GM12892 (cell line): ENCODE data around the gene AKAP17A.
A peak's percentile ranks its signal among the peaks of the same experiment; 100 is the strongest.
"Not testable (repeated sequence)": the region's sequence is repeated elsewhere in the genome, so short reads cannot be mapped to it uniquely, and the experiment has no call there.

Experiments
- DNase-seq: peaks from one replicate; pipeline ENCODE4 v3.0.0; 2011; ENCODE audit not compliant: insufficient read length
- FAIRE-seq: peaks from 2 replicates; lab custom pipeline; 2011; peaks lifted over from hg19 to GRCh38; lab: Jason Lieb, UNC
- POLR2A ChIP-seq: IDR thresholded peaks from 2 replicates; pipeline ENCODE4 v1.6.1; 2011; ENCODE audit warnings: low read depth, low read length, control low read depth
- POLR2AphosphoS5 ChIP-seq: IDR thresholded peaks from 2 replicates; pipeline ENCODE4 v1.6.1; 2011; ENCODE audit warnings: low read depth, low read length, control low read depth
- TAF1 ChIP-seq: IDR thresholded peaks from 2 replicates; pipeline ENCODE4 v1.6.1; 2011; ENCODE audit warnings: low read depth, mild to moderate bottlenecking, control low read depth, low read length, borderline replicate concordance

The AKAP17A gene

GRCh38 chrX:1561164-1561563 lies 30.2 kb upstream of the AKAP17A start:
- DNase-seq (no peak), FAIRE-seq (no peak)
- TF ChIP-seq POLR2A (no peak), POLR2AphosphoS5 (no peak), TAF1 (no peak)

GRCh38 chrX:1564077-1564476 lies 27.3 kb upstream of the AKAP17A start:
- DNase-seq, FAIRE-seq: not testable (repeated sequence)

DNA sequence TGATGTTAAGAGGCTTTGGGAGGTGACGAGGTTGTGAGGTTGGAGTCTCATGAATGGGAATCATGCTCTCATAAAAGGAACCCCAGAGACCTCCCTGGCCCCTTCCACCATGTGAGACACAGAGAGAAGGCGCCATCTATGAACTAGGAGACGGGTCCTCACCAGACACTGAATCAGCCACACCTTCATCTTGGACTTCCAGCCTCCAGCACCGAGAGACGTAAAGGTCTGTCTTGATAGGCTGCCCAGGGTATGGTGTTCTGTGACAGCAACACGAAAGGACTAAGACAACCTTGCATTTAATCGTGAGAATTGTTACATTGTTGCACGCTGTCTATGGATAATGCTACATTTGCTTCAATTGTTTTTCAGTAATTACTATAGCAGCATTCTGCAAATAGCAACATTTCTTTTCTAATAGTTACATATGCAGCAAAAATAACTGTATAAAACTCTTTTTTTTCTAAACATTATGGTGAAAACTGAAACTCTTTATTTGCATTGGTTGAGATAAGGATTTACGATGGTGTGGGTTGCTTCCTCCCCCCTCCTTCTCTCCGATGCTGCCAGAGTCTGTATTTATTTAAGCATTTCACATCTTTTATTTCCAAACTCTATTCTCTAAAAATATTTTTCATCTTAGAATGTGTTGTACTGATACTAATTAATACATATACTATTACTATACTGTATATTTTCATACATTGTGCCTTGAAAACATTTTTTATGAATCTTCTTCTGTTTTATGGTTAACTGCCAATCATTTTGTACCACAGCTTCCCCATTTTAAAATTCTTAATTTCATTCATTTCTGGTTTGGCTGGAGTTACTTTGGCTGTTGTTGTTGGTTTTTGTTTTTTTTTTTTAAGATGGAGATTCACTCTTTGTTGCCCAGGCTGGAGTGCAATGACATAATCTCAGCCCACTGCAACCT lies 26.4 kb upstream of the AKAP17A start:
- TF ChIP-seq POLR2AphosphoS5, result no peak
- no peak for TF ChIP-seq TAF1
- TF ChIP-seq POLR2A, result no peak
- FAIRE-seq (peak; percentile 89), DNase-seq (no peak)

DNA sequence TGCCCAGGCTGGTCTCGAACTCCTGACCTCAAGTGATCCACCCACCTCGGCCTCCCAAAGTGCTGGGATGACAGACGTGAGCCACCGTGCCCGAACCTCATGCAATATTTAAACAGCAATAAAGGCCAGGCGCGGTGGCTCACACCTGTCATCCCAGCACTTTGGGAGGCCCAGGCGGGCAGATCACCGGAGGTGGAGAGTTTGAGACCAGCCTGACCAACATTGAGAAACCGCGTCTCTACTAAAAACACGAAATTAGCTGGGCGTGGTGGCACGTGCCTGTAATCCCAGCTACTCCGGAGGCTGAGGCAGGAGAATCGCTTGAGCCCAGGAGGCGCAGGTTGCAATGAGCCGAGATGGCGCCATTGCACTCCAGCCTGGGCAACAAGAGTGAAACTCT lies 17.2 kb upstream of the AKAP17A start:
- FAIRE-seq, DNase-seq: not testable (repeated sequence)

DNA sequence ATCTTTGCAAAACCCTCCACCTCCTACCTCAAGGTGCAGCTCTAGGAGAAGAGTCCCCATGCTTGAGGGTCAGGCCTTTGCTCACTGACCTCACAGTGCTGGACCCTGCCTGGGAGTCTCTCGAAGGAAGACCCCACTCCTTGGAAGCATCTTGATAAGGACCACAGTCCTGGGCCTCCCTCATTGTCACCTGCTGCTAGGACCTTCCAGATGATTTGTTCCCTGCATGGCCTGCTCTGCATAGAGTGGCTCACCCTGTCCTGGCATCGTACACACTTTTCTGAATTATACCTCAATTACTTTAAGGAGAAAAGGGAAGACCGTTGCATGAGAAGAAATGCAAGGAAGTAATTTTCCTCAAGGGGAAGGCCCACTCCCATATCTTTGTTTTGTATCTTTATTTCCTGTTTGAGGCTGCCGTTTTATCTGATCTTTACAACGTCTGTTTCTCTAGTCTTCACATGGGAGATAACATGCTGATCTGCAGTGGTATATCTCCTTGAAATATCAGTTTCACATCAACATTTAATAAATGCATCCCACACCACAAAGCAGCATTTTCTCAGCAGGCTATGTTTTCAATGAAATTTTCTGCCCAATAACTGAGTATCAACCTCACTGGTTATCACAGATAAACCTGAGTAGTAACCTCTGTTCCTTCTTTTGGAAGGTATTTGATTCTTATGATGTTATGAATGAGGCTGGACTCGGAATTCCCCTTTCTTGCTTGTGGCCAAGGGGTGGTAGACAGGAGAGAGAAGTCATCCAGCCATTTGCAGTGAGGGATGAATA lies 15.0 kb upstream of the AKAP17A start:
- DNase-seq (no peak), FAIRE-seq (no peak)
- TF ChIP-seq TAF1 (no peak), POLR2AphosphoS5 (no peak), POLR2A (no peak)

DNA sequence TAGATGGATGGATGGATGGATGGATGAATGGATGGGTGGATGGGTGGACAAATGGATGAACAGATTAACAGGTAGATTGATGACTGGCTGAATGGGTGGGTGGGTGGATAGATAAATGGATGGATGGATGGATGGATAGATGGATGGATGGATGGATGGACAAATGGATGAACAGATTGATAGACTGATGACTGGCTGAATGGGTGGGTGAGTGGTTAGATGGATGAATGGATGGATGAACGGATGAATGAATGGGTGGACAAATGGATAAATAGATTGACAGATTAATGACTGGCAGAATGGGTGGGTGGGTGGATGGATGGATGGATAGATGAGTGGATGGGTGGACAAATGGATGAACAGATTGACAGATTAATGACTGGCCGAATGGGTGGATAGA lies 13.6 kb upstream of the AKAP17A start:
- FAIRE-seq (no peak), DNase-seq (no peak)
- TF ChIP-seq POLR2A (no peak), TAF1 (no peak), POLR2AphosphoS5 (no peak)

- TF ChIP-seq POLR2AphosphoS5, result no peak
- TF ChIP-seq POLR2A, result no peak
- FAIRE-seq (no peak), DNase-seq (no peak)
Observed at GRCh38 chrX:1578511-1579173, 12.8 kb upstream of the AKAP17A start.

- FAIRE-seq (peak; percentile 85), DNase-seq (no peak)
- TF ChIP-seq POLR2A, result no peak
- no peak for TF ChIP-seq POLR2AphosphoS5
- TF ChIP-seq TAF1, result no peak
Observed at GRCh38 chrX:1581132-1581531, 10.3 kb upstream of the AKAP17A start.

DNA sequence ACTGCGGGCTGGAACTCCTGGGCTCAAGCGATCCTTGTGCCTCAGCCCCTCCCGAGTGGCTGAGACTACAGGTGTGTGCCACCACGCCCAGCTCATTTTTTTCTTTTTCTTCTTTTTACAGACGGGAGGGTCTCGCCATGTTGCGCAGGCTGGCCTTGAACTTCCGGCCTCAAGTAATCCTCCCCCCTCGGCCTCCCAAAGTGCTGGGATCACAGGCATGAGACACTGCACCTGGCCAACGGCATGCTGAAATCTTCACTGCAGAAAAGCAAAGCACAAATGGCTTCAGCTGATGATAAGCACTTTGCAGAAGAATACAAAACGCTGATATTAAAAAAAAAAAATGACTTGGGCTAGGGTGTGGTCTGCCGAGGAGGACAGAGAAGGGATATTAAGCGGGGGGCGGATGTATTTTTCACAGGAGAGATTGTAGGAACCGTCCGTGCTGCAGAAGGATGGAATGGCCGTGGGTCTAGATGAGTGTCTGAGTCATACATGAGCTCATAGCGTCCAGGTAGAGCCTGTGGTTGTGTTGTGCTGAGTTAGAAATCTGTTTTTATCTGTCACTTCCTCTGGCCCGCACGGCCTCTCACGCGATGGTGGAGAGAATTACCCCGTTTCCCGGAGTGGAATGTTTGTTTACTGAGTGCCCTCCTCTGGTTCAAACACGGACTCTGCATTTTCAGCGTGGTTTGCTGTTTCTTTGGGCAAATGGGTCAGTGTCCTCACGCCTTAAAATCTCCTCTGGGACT lies 8.5 kb upstream of the AKAP17A start:
- no peak for DNase-seq
- peak; percentile 99 for FAIRE-seq

GRCh38 chrX:1584237-1585011 lies 7.0 kb upstream of the AKAP17A start:
- TF ChIP-seq POLR2AphosphoS5, result no peak
- TF ChIP-seq POLR2A, result no peak
- no peak for TF ChIP-seq TAF1
- FAIRE-seq (peak; percentile 80), DNase-seq (no peak)

More for the DNA sequence above, 8.5 kb upstream of the AKAP17A start:
- no peak for TF ChIP-seq TAF1
